ENCODE measurements around the gene EEF2K.
"Not testable (repeated sequence)": the region's sequence is repeated elsewhere in the genome, so short reads cannot be mapped to it uniquely, and the experiment has no call there.

The EEF2K gene

DNA sequence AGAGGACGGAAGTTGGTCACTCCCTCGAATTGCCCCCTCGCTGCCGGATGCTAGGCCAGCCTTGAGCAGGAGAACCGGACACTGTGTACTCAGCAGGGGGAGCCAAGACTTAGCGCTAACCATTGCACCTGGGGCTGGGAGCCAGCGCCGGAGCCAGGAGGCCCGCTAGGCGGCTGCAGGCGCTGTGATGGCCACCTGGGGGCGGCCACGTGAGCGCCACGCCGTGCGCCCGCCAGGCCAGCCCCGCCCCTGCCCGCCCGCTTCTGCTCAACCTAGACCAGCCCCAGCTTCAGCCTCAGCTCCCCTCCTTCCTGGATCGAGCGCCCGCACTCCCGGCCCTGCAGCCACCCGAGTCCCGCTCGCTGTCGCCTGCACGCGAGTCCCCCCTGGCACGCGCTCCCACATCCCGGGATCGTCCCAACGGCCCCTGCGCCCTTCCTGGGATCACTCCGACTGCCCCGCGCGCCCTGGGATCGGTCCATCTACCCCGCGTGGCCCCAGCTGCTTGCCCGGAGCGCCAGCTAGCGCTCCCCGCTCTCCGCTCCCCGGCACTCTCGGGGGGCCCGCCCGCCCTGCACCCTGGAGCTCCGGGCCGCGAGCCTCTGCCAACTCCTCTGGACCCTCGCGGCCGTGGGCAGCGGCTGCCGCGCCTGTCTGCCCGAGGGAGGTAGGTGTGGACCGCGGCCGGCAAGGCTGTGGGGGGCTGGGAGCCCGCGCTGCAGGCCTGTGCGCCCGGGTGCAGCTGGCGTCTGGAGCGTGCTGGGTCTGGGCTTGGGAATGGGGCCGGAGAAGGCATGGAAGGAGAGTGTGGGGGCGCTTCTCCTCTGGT, at the start of gene EEF2K:
Gene EEF2K, plus strand, starts transcription at position 266 of the 829 bp plus-strand sequence. CDS start 19,452 bp downstream, outside the sequence.
- DNase-seq, result peak; percentile 91

DNA sequence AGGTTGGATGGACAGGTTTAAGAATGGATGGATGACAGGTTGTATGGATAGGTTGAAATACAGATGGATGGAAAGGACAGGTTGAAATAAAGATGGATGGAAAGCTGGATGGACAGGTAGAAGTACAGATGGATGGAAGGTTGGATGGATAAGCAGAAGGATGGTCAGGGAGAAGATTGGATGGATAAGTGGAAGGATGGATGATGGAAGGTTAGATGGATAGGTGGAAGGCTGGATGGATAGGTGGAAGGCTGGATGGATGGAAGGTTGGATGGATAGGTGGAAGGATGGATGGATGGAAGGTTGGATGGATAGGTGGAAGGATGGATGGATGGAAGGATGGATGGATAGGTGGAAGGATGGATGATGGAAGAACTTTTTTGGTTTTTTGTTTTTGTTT, 44.7 kb upstream of the EEF2K start:
- no peak for DNase-seq

DNA sequence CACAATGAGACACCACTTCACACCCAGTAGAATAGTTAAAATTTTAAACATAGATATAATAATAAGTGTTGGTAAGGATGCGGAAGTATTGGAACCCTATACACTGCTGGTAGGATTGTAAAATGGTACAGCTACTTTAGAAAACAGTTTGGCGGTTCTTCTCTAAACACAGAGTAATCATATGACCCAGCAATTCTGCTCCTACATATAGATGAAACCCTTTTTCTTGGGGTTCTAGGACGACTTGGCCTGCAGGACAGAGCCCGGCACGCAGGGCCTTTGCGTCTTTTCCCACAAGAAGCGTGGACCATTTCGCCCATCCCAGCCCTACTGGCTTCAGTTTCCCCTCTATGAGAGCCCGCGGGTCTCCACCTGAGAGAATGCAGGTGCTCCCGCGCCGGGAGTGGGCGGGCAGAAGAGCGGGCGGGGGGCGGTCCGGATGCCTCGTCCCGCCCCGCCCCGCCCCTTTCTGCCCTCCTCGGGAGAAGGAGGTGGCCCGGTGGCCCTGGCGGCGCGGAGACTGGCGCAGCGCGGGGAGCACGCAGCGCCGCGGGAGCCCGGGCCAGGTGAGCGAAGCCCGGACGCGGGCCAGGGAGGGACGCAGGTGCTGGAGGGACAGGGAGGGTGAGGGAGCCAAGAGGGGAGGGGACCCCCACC, 44.0 kb upstream of the EEF2K start, which contains the start of gene SDR42E2:
Gene SDR42E2, plus strand, starts transcription at position 508 of the 657 bp plus-strand sequence. CDS start 3,077 bp downstream, outside the sequence.
- DNase-seq, result no peak

- DNase-seq, result no peak
These were observed 43.4 kb upstream of the EEF2K start for GRCh38 chr16:22162656-22163009.

DNA sequence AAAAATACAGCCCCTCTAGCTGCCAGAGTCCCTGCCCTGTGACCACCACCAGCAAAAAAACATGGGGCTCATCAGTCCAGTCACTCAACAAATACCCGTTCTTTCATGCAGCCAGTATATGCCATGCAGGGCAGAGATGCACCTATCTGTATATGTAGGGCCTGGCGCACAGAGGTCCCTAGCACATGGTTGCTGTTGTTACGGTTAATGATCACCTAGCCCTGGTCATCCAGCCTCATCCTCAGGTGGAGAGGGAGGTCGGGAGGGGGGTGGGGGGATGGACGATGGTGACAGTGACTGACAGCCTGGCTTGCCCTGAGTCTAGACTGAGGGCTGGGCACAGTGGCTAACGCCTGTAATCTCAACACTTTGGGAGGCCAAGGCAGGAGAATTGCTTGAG, 42.3 kb upstream of the EEF2K start:
- DNase-seq, result no peak

DNA sequence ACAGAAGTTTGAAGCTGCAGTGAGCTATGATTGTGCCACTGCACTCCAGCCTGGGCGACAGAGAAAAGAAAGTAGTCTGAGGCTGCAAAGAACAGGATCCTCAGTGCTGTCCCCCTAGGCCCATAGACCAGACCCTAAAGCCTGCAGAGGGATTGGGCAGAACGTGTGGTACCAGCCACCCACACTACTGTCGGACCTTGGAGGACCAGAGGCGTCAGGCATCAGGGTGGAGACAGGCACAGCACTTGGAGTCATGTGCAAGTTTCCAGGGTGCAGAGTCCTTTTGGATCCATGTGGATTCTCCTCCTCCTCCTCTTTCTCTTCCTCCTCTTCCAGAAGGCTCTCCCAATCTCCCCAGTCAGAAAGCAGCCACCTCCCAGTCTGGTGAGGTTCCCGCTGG, 41.6 kb upstream of the EEF2K start:
- no peak for DNase-seq

DNA sequence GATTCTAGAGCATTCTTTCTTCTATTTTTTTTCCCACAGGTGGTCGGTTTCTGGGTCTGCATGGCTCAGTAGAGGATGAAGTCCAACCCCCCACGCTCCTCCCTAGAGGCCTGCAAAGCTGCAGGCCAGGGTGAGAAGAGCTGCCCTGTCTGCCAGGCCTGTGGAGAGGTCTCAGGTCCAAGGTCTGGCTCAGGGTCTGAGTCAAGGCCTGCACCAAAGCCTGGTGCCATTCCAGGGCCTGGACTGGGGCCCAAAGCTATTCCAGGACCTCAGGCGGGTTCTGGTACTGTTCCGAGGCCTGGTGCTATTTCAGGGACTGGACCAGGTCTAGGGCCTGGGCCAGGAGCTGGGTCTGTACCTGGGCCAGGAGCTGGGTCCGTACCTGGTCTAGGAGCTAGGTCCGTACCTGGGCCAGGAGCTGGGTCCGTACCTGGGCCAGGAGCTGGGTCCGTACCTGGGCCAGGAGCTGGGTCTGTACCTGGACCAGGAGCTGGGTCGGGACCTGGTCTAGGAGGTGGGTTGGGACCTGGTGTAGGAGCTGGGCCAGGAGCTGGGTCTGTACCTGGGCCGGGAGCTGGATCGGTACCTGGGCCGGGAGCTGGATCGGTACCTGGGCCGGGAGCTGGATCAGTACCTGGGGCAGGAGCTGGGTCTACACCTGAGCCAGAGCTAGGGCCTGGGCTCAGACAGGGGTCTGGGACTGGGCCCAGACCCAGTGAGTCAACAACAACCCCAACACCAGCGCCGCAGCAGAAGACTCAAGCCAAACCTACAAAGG, 40.4 kb upstream of the EEF2K start:
- no peak for DNase-seq

DNA sequence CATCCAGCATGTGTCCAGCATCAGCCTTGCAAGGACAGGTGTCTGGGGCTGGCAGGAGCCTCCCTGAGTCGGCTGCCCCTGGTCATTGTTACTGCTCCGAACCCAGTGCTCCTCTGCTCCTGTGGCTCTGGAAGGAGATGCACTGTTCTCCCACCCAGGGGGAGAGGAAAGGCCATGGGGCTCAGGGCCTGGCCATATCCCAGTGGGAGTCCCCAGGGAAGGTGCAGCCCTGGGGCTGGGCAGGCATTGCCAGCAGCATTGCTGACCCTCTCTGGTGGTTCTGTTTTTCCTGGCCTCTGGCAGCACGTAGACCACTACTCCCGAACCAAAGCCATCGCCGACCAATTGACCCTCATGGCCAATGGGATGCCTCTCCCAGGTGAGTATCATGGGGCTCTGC, 34.1 kb upstream of the EEF2K start:
- no peak for DNase-seq

DNA sequence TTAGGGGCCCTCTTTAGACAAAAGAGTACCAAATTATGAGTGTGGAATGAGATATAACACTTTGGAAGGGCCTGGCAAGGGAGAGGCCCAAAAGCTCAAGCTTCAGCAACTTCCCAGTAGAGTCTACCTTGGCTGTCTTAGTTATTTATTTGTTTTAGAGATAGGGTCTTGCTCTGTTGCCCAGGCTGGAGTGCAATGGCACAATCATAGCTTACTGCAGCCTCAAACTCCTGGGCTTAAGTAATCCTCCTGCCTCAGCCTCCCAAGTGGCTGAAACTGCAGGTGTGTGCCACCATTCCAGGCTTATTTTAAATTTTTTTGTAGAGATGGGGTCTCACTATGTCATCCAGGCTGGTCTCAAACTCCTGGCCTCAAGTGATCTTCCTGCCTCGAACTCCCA, 33.4 kb upstream of the EEF2K start:
- DNase-seq, result not testable (repeated sequence)

- DNase-seq, result no peak
These were observed 31.4 kb upstream of the EEF2K start for GRCh38 chr16:22174642-22175041.

GRCh38 chr16:22177968-22178930, 27.8 kb upstream of the EEF2K start:
- no peak for DNase-seq

- no peak for DNase-seq
These were observed 24.7 kb upstream of the EEF2K start for GRCh38 chr16:22181426-22181825.

DNA sequence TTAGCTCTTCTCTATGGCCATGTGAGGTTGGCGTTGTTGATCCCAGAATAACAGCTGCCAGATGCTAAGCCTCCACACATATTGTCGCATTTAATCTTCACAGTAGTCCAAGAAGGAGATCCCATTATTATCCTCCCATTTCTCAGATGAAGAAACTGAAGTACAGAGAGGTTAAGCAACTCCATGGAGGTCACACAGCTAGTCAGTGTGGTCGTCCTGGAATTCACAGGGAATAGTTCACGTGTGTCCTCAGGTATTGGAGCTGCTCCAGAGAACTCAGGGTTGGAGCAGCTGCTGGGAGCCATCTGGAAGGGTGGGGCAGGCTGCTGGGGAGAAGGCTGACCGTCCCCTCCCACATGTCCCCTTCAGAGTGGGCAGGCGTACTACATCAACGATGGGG, 24.2 kb upstream of the EEF2K start:
- no peak for DNase-seq

DNA sequence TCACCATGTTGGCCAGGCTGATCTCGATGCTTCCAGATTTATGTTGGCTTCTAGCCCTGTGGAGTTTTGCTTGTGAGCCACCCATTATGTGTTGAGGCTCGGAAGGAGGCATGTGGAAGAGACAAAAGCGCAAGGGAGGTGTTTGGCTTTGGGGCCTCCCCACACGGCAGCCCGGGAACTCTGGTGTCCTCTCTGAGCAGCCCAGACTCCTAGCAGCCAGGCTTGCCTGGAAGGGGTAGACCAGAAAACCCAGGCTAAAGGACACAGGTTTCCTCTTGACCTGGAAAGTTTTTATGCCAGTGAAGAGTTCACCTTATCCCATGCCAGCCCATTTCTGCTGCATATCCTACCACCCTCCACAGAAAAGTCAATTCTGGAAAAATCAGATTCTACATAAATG, 22.7 kb upstream of the EEF2K start:
- no peak for DNase-seq

DNA sequence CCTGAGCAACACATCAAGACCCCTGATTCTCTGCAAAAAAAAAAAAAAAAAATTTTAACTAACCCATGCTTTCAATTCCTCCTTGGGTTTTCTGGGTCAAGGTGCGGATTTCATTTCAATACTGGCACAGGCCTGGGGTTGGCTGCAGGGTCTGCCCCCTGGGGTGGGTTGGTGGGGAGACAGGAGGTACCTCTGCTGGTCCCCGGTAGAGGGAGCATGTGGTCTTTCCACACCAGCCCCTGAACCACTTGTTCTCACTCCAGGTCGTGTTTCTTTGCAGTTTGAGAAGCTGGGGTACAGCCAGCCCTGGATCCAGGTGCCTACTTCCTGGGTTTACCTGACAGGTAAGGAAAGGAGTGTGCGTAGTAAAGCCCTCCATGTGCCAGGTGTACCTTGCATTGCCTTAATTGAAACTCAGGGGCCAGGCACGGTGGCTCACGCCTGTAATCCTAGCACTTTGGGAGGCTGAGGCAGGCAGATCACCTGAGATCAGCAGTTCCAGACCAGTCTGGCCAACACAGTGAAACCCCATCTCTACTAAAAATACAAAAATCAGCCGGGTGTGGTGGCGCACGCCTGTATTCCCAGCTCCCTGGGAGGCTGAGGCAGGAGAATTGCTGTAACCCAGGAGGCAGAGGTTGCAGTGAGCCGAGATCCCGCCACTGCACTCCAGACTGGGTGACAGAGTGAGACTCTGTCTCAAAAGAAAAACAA, 22.0 kb upstream of the EEF2K start:
- no peak for DNase-seq

DNA sequence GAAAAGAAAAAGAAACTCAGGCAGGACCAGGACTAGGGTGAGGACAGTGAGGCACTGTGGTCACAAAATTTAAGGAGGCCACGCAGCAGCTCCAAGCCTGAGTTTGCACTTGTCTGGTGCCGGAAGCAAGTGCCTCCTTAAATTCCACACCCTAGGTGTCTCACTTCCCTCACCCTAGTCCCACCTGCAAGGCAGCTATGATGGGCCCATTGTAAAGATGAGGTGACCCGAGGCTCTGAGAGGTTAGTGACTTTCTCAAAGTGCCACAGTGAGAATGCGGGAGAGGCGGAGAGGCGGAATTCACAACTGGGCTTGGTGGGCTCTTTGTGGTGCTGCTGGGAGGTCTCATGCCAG, 21.5 kb upstream of the EEF2K start:
- DNase-seq, result no peak

DNA sequence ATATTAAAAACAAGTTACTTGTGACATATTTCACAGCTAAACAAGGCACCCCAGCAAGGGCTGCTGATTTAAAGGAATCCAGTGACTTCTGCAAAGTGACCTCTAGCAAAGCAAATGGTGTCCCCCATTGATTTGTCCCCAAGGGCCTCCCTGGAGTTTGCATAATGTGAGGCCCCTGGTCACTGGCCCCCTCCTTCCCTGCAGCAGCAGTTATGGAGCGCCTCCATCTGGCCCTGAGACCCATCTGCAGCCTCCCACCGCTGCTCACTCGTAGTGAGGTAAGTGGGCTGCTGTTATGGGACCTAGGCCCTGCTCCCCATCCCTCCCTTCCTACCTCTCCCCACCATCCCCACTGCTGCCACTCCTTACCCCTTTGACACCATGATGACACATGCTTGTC, 19.6 kb upstream of the EEF2K start:
- DNase-seq, result no peak

DNA sequence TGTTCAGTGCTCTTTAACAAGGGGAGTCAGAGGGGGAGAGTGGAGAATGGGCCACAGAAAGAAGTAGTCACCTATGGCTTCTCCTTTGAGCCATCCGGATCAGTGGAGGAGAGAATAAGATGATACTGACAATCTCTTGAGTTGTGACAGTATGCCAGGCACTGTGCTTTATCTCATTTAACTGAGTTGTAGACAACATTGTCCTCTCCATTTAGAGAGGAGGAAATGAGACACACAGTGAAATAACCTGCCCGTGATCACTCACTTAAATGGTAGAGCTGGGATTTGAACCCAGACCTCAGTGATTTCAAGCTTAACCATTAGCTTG, 17.8 kb upstream of the EEF2K start:
- DNase-seq, result no peak

- peak; percentile 29 for DNase-seq
These were observed 17.3 kb upstream of the EEF2K start for GRCh38 chr16:22188595-22189442.

GRCh38 chr16:22189473-22190080, 16.5 kb upstream of the EEF2K start:
- DNase-seq, result peak; percentile 61

Data from NCI-H524 treated with DMSO at 0.1 percent for 48 hours (cell line).